Measurements from ENCODE around the gene DIS3L2. TPM values are rescaled to one million over a fixed set of nuclear protein-coding genes. Genes with fewer than 3 reads are reported as not detected.
"Not testable (repeated sequence)": the region's sequence is repeated elsewhere in the genome, so short reads cannot be mapped to it uniquely, and the experiment has no call there.

Gene DIS3L2
- total RNA-seq, 2 donors from 2014 or later, result 21.6 to 30.2 TPM

GRCh38 chr2:231935815-231936214, 25.7 kb upstream of the DIS3L2 start:
- ATAC-seq (replicated peaks), result no peak
- Mint-ChIP-seq H3K9me3 (no peaks in the 10 kb centered on the region), H3K27me3 (no peaks in the 10 kb centered on the region), H3K4me3 (no peak overlapping the region), H3K36me3 (ENCODE audit: low read depth) (no peaks in the 10 kb centered on the region), H3K4me1 (no peaks in the 10 kb centered on the region), H3K27ac (no peak overlapping the region)

- no peak for ATAC-seq (replicated peaks)
- no peaks in the 10 kb centered on the region for H3K27me3 Mint-ChIP-seq
- H3K36me3 Mint-ChIP-seq (ENCODE audit: low read depth), result no peaks in the 10 kb centered on the region
- no peak overlapping the region for H3K4me3 Mint-ChIP-seq
- H3K4me1 Mint-ChIP-seq, result no peaks in the 10 kb centered on the region
- H3K27ac Mint-ChIP-seq, result no peak overlapping the region
- H3K9me3 Mint-ChIP-seq, result no peaks in the 10 kb centered on the region
These were observed 25.0 kb upstream of the DIS3L2 start for GRCh38 chr2:231936491-231936890.

GRCh38 chr2:231937057-231937456, 24.5 kb upstream of the DIS3L2 start:
- H3K27ac Mint-ChIP-seq, result no peak overlapping the region
- no peak overlapping the region for H3K4me3 Mint-ChIP-seq
- H3K36me3 Mint-ChIP-seq (ENCODE audit: low read depth), result no peaks in the 10 kb centered on the region
- H3K27me3 Mint-ChIP-seq, result no peaks in the 10 kb centered on the region
- no peak for ATAC-seq (replicated peaks)
- H3K9me3 Mint-ChIP-seq, result no peaks in the 10 kb centered on the region
- no peaks in the 10 kb centered on the region for H3K4me1 Mint-ChIP-seq

GRCh38 chr2:231939022-231939421, 22.5 kb upstream of the DIS3L2 start:
- H3K4me1 Mint-ChIP-seq, result no peaks in the 10 kb centered on the region
- no peaks in the 10 kb centered on the region for H3K27me3 Mint-ChIP-seq
- H3K27ac Mint-ChIP-seq, result no peak overlapping the region
- H3K9me3 Mint-ChIP-seq, result no peaks in the 10 kb centered on the region
- no peak for ATAC-seq (replicated peaks)
- H3K36me3 Mint-ChIP-seq (ENCODE audit: low read depth), result no peaks in the 10 kb centered on the region
- no peak overlapping the region for H3K4me3 Mint-ChIP-seq

- Mint-ChIP-seq H3K4me3 (no peak overlapping the region), H3K9me3 (no peaks in the 10 kb centered on the region)
These were observed 20.7 kb upstream of the DIS3L2 start for GRCh38 chr2:231940795-231941194.

GRCh38 chr2:231941673-231942072, 19.8 kb upstream of the DIS3L2 start:
- no peak for ATAC-seq (replicated peaks)
- no peak overlapping the region for H3K4me3 Mint-ChIP-seq
- H3K4me1 Mint-ChIP-seq, result no peaks in the 10 kb centered on the region
- H3K36me3 Mint-ChIP-seq (ENCODE audit: low read depth), result no peaks in the 10 kb centered on the region
- no peak overlapping the region for H3K27ac Mint-ChIP-seq
- no peaks in the 10 kb centered on the region for H3K9me3 Mint-ChIP-seq
- peaks cover 3% of the 10 kb centered on the region for H3K27me3 Mint-ChIP-seq

More at GRCh38 chr2:231940795-231941194, 20.7 kb upstream of the DIS3L2 start:
- H3K27me3 Mint-ChIP-seq, result peaks cover 3% of the 10 kb centered on the region
- no peak overlapping the region for H3K27ac Mint-ChIP-seq
- no peaks in the 10 kb centered on the region for H3K4me1 Mint-ChIP-seq
- ATAC-seq (replicated peaks), result no peak
- no peaks in the 10 kb centered on the region for H3K36me3 Mint-ChIP-seq (ENCODE audit: low read depth)

- Mint-ChIP-seq H3K4me1 (no peaks in the 10 kb centered on the region), H3K9me3 (no peaks in the 10 kb centered on the region), H3K27me3 (peaks cover 3% of the 10 kb centered on the region), H3K36me3 (ENCODE audit: low read depth) (no peaks in the 10 kb centered on the region), H3K4me3 (no peak overlapping the region), H3K27ac (no peak overlapping the region)
- no peak for ATAC-seq (replicated peaks)
These were observed 19.3 kb upstream of the DIS3L2 start for GRCh38 chr2:231942180-231942579.

GRCh38 chr2:231946241-231946814, 15.2 kb upstream of the DIS3L2 start:
- Mint-ChIP-seq H3K4me3 (no peak overlapping the region), H3K36me3 (ENCODE audit: low read depth) (no peaks in the 10 kb centered on the region), H3K27ac (no peak overlapping the region), H3K4me1 (no peaks in the 10 kb centered on the region), H3K27me3 (peaks cover 3% of the 10 kb centered on the region), H3K9me3 (no peaks in the 10 kb centered on the region)
- ATAC-seq (replicated peaks), result no peak

GRCh38 chr2:231947112-231947511, 14.4 kb upstream of the DIS3L2 start:
- not testable (repeated sequence) for H3K36me3 Mint-ChIP-seq (ENCODE audit: low read depth); H3K9me3 Mint-ChIP-seq; H3K4me3 Mint-ChIP-seq; H3K27me3 Mint-ChIP-seq; ATAC-seq (replicated peaks); H3K27ac Mint-ChIP-seq; H3K4me1 Mint-ChIP-seq

- H3K27ac Mint-ChIP-seq, result no peak overlapping the region
- H3K27me3 Mint-ChIP-seq, result peaks cover 7% of the 10 kb centered on the region
- H3K9me3 Mint-ChIP-seq, result no peaks in the 10 kb centered on the region
- H3K36me3 Mint-ChIP-seq (ENCODE audit: low read depth), result no peaks in the 10 kb centered on the region
- ATAC-seq (replicated peaks), result no peak
- no peaks in the 10 kb centered on the region for H3K4me1 Mint-ChIP-seq
- H3K4me3 Mint-ChIP-seq, result no peak overlapping the region
These were observed 13.8 kb upstream of the DIS3L2 start for GRCh38 chr2:231947694-231948093.

- H3K4me3 Mint-ChIP-seq, result no peak overlapping the region
- no peaks in the 10 kb centered on the region for H3K36me3 Mint-ChIP-seq (ENCODE audit: low read depth)
- no peaks in the 10 kb centered on the region for H3K4me1 Mint-ChIP-seq
- H3K27me3 Mint-ChIP-seq, result peaks cover 17% of the 10 kb centered on the region
- H3K27ac Mint-ChIP-seq, result no peak overlapping the region
- no peak for ATAC-seq (replicated peaks)
- no peaks in the 10 kb centered on the region for H3K9me3 Mint-ChIP-seq
These were observed 10.0 kb upstream of the DIS3L2 start for GRCh38 chr2:231951452-231952035.

GRCh38 chr2:231955758-231956472, 5.6 kb upstream of the DIS3L2 start:
- peaks cover 3% of the 10 kb centered on the region for H3K4me1 Mint-ChIP-seq
- H3K27me3 Mint-ChIP-seq, result peaks cover 18% of the 10 kb centered on the region
- ATAC-seq (replicated peaks), result no peak
- H3K27ac Mint-ChIP-seq, result no peak overlapping the region
- no peak overlapping the region for H3K4me3 Mint-ChIP-seq
- H3K9me3 Mint-ChIP-seq, result no peaks in the 10 kb centered on the region
- H3K36me3 Mint-ChIP-seq (ENCODE audit: low read depth), result no peaks in the 10 kb centered on the region

- peaks cover 14% of the 10 kb centered on the region for H3K27me3 Mint-ChIP-seq
- no peak overlapping the region for H3K4me3 Mint-ChIP-seq
- ATAC-seq (replicated peaks), result no peak
- H3K36me3 Mint-ChIP-seq (ENCODE audit: low read depth), result no peaks in the 10 kb centered on the region
- H3K4me1 Mint-ChIP-seq, result peaks cover 13% of the 10 kb centered on the region
- no peaks in the 10 kb centered on the region for H3K9me3 Mint-ChIP-seq
- H3K27ac Mint-ChIP-seq, result no peak overlapping the region
These were observed 3.4 kb upstream of the DIS3L2 start for GRCh38 chr2:231957913-231958763.

GRCh38 chr2:231960810-231961348, 634 bp upstream of the DIS3L2 start:
- H3K27me3 Mint-ChIP-seq, result peaks cover 8% of the 10 kb centered on the region
- H3K9me3 Mint-ChIP-seq, result no peaks in the 10 kb centered on the region
- H3K27ac Mint-ChIP-seq, result peak overlapping the region; percentile 91
- ATAC-seq (replicated peaks), result peak; percentile 34
- peaks cover 30% of the 10 kb centered on the region for H3K4me1 Mint-ChIP-seq
- H3K36me3 Mint-ChIP-seq (ENCODE audit: low read depth), result no peaks in the 10 kb centered on the region
- peak overlapping the region; percentile 93 for H3K4me3 Mint-ChIP-seq
